K562 (cell line): ENCODE data around the gene DIAPH3. TPM values are rescaled to one million over a fixed set of nuclear protein-coding genes. Genes with fewer than 3 reads are reported as not detected.

ENCODE experiments used
- ATAC-seq: fragments of 200-7000 bp; cut with Tn5 transposase; 3 replicates; pipeline ENCODE4 v1.9.1; 2020; ENCODE audit warnings: moderate library complexity
- BruUV-seq: library from RNA; stranded (reverse); fragments of 400-500 nt; replicated peaks from 2 replicates; lab custom pipeline; 2021; lab: Mats Ljungman, UMichigan
- CTCF ChIA-PET: fragments of 300-600 bp; formaldehyde crosslinking; extraction: SDS; loops from one replicate; lab custom pipeline; 2021; ENCODE audit warnings: low intra/inter-chr PET ratio; lab: Yijun Ruan, JAX
- POLR2A ChIA-PET: fragments of 300-600, 350-650 bp; sonication (Branson Sonifier 250); formaldehyde crosslinking; extraction: SDS; loops from one replicate; lab custom pipeline; 2021; ENCODE audit warnings: antibody characterized with exemption, inconsistent platforms; lab: Yijun Ruan, JAX
- DNase-seq, 4 experiments: peaks; one replicate each; pipeline versions ENCODE4 v3.0.0 to v3.0.0-alpha.2; 2011 to 2018; ENCODE audit warnings: low spot score in 3 of 4, mixed read lengths in 3 of 4; ENCODE audit errors: extremely low read depth in 1 of 4
- FAIRE-seq: peaks from 2 replicates; lab custom pipeline; 2011; peaks lifted over from hg19 to GRCh38; lab: Jason Lieb, UNC
- H2AFZ ChIP-seq: 2 replicates; pipeline ENCODE4 v1.6.0; 2011; ENCODE audit warnings: low read depth, low read length, control low read depth, inconsistent platforms
- H3K27ac ChIP-seq: fragments of 200-600 bp; 3 replicates; pipeline ENCODE4 v1.8.0; 2011; ENCODE audit warnings: low read depth, mild to moderate bottlenecking, control low read depth, inconsistent platforms, low read length, moderate library complexity, mixed read lengths; ENCODE audit errors: extremely low read depth
- H3K27me3 ChIP-seq, 2 experiments: fragments of 300-600 bp in 1 of 2; 2 replicates in 1 of 2; 3 replicates in 1 of 2; pipeline versions ENCODE4 v1.6.0 to v1.8.0; 2011; ENCODE audit warnings: inconsistent platforms in 2 of 2, low read length in 2 of 2, mild to moderate bottlenecking in 1 of 2, mixed read lengths in 1 of 2, moderate library complexity in 1 of 2; ENCODE audit not compliant: control insufficient read depth in 2 of 2, insufficient read depth in 2 of 2
- H3K36me3 ChIP-seq: fragments of 300-600 bp; 3 replicates; pipeline ENCODE4 v1.8.0; 2011; ENCODE audit warnings: mild to moderate bottlenecking, low read length, inconsistent platforms; ENCODE audit not compliant: control insufficient read depth, insufficient read depth
- H3K4me1 ChIP-seq, 2 experiments: fragments of 200-600 bp in 1 of 2; replicated peaks in 1 of 2; 2 replicates in 1 of 2; 3 replicates in 1 of 2; pipeline versions ENCODE4 v1.5.1 to v1.8.0; 2011; ENCODE audit warnings: inconsistent platforms in 2 of 2, low read length in 2 of 2, mild to moderate bottlenecking in 1 of 2, mixed read lengths in 1 of 2, moderate library complexity in 1 of 2; ENCODE audit not compliant: control insufficient read depth in 2 of 2, insufficient read depth in 2 of 2
- H3K4me2 ChIP-seq: 2 replicates; pipeline ENCODE4 v1.6.1; 2011; ENCODE audit warnings: low read length, control low read depth, inconsistent platforms, mixed read lengths; ENCODE audit not compliant: insufficient read depth
- H3K4me3 ChIP-seq: fragments of 200-600 bp; sonication (generic), shearing (Covaris generic); 2 replicates; pipeline ENCODE4 v1.5.1; 2016; ENCODE audit warnings: control low read depth, inconsistent platforms
- H3K79me2 ChIP-seq: fragments of 200-600 bp; 3 replicates; pipeline ENCODE4 v1.8.0; 2011; ENCODE audit warnings: low read length, inconsistent platforms; ENCODE audit not compliant: control insufficient read depth, insufficient read depth
- H3K9ac ChIP-seq, 2 experiments: 2 replicates each; pipeline versions ENCODE4 v1.6.0 to v1.6.1; 2011; ENCODE audit warnings: low read depth in 2 of 2, low read length in 2 of 2, control low read depth in 1 of 2, inconsistent platforms in 1 of 2, mild to moderate bottlenecking in 1 of 2, mixed read lengths in 1 of 2; ENCODE audit not compliant: insufficient read depth in 1 of 2
- H3K9me1 ChIP-seq: one replicate; pipeline ENCODE4 v1.6.0; 2011; ENCODE audit warnings: inconsistent platforms, mild to moderate bottlenecking, low read length, moderate library complexity; ENCODE audit not compliant: control insufficient read depth, insufficient read depth
- H3K9me3 ChIP-seq: replicated peaks from 2 replicates; pipeline ENCODE4 v1.5.1; 2011; ENCODE audit warnings: low read depth, low read length, inconsistent platforms; ENCODE audit not compliant: control insufficient read depth, insufficient read depth
- H4K20me1 ChIP-seq: replicated peaks from 2 replicates; pipeline ENCODE4 v1.6.1; 2011; ENCODE audit warnings: low read length, inconsistent platforms, mixed read lengths; ENCODE audit not compliant: control insufficient read depth, insufficient read depth
- CEBPB ChIP-seq: fragments of 450-650 bp; IDR thresholded peaks from 2 replicates; pipeline ENCODE4 v1.6.1; 2016; ENCODE audit warnings: missing genetic modification characterization, missing compliant biosample characterization
- GTF2A2 ChIP-seq: IDR thresholded peaks from 2 replicates; pipeline ENCODE4 v1.6.1; 2016; ENCODE audit warnings: mild to moderate bottlenecking, missing genetic modification characterization, missing compliant biosample characterization
- HINFP ChIP-seq: fragments of 450-650 bp; conservative IDR thresholded peaks from 2 replicates; pipeline ENCODE4 v1.6.1; 2016; ENCODE audit warnings: missing genetic modification characterization, low read depth, mild to moderate bottlenecking, control low read depth, missing compliant biosample characterization
- ILK ChIP-seq: fragments of 450-650 bp; IDR thresholded peaks from 2 replicates; pipeline ENCODE4 v1.6.1; 2016; ENCODE audit warnings: missing genetic modification characterization, low read depth, mild to moderate bottlenecking, missing compliant biosample characterization, moderate library complexity, borderline replicate concordance
- MAFK ChIP-seq: IDR thresholded peaks from 2 replicates; pipeline ENCODE4 v1.6.1; 2011; ENCODE audit warnings: low read length, improper control_type of control experiment
- PBX2 ChIP-seq, 2 experiments: IDR thresholded peaks in 1 of 2; conservative IDR thresholded peaks in 1 of 2; 2 replicates each; pipeline ENCODE4 v1.6.1; 2016; ENCODE audit warnings: low read depth in 2 of 2, mild to moderate bottlenecking in 1 of 2, missing compliant biosample characterization in 1 of 2, missing genetic modification characterization in 1 of 2, moderate library complexity in 1 of 2
- PKNOX1 ChIP-seq: fragments of 450-650 bp; IDR thresholded peaks from 2 replicates; pipeline ENCODE4 v1.6.1; 2016
- RBBP5 ChIP-seq: fragments of 200-600 bp; sonication (generic); IDR thresholded peaks from 2 replicates; pipeline ENCODE4 v1.6.1; 2012; ENCODE audit warnings: borderline replicate concordance, mild to moderate bottlenecking, low read length, control low read depth, inconsistent platforms; ENCODE audit not compliant: insufficient read depth, poor library complexity, severe bottlenecking
- RBM22 ChIP-seq: fragments of 200-400 bp; formaldehyde crosslinking; IDR thresholded peaks from 2 replicates; pipeline ENCODE4 v1.6.1; 2018; ENCODE audit warnings: low read length, low read depth; ENCODE audit not compliant: poor library complexity, severe bottlenecking
- ZC3H8 ChIP-seq: fragments of 450-650 bp; IDR thresholded peaks from 2 replicates; pipeline ENCODE4 v1.6.1; 2017
- ZNF347 ChIP-seq: fragments of 450-650 bp; formaldehyde crosslinking; IDR thresholded peaks from 2 replicates; pipeline ENCODE4 v1.4.0; 2020; ENCODE audit warnings: low read depth, mild to moderate bottlenecking, moderate library complexity
- ZNF512 ChIP-seq: IDR thresholded peaks from 2 replicates; pipeline ENCODE4 v1.6.1; 2016; ENCODE audit warnings: missing genetic modification characterization, missing compliant biosample characterization
- whole genome bisulfite sequencing: fragments of 100-300 bp; shearing (Covaris generic); methylation state at CpG from one replicate; pipeline ENCODE4 v1.1.6; 2016; ENCODE audit warnings: low coverage, mixed read lengths; ENCODE audit not compliant: insufficient coverage; ENCODE audit errors: missing lambda C conversion rate; 5-methylcytosine and 5-hydroxymethylcytosine counted together
- in situ Hi-C: fragments of 300-500 bp; cut with MboI; formaldehyde crosslinking; loops from 4 replicates; pipeline ENCODE4 v1.15.0; 2018; ENCODE audit warnings: inconsistent platforms, mixed read lengths
- intact Hi-C: fragments of 100-400 bp; cut with micrococcal nuclease; formaldehyde crosslinking; loops from 2 replicates; pipeline ENCODE4 v1.14.2; 2022
- polyA plus RNA-seq, 8 experiments: library from polyadenylated mRNA; depleted of rRNA in 4 of 8; stranded (reverse) in 5 of 8; unstranded in 3 of 8; fragments of >200 nt; fragmentation: Nextera tagmentation in 2 of 8; fragmentation: Illumina TruSeq in 1 of 8; extraction: Ambion mirVana in 2 of 8; extraction: Trizol in 1 of 8; gene quantifications; 2 replicates each; pipeline versions ENCODE4 v1.2.1 to v1.2.3, GENCODE V29; 2011 to 2014; ENCODE audit warnings: inconsistent platforms in 1 of 8, missing spikeins in 1 of 8
- total RNA-seq, 7 experiments: library from RNA; depleted of rRNA in 6 of 7; stranded (reverse); fragments of >200 nt in 6 of 7; fragmentation: Illumina TruSeq in 2 of 7; extraction: Trizol in 2 of 7; gene quantifications; 2 replicates each; pipeline versions ENCODE4 v1.2.1 to v1.2.3, GENCODE V29; 2011 to 2021; ENCODE audit warnings: low replicate concordance in 1 of 7

DIAPH3 gene
- total and polyA plus RNA-seq, 9 of the 15 experiments (the other 6 are each of a cell fraction or from before 2014, with no cell fraction given), result 9.0 to 18.7 (median 14.7) TPM

GRCh38 chr13:59658738-59659330 is 504.9 kb downstream of the DIAPH3 start:
- no peak for DNase-seq
- no peak for FAIRE-seq
- H3K27ac ChIP-seq, result no peak overlapping the region
- no peak overlapping the region for H3K9ac ChIP-seq
- H3K36me3 ChIP-seq, result no peaks in the 10 kb centered on the region
- no peak overlapping the region for H3K4me2 ChIP-seq
- no peaks in the 10 kb centered on the region for H4K20me1 ChIP-seq
- ATAC-seq, result no peak
- H3K27me3 ChIP-seq, result peaks cover 2 to 21% of the 10 kb centered on the region in 2 experiments; a peak in 3 of 5 replicates
- no peaks in the 10 kb centered on the region for H3K4me1 ChIP-seq
- BruUV-seq, result no TSS peak
- no peaks in the 10 kb centered on the region for H3K79me2 ChIP-seq
- TF ChIP-seq RBM22, result no peak
- TF ChIP-seq MAFK, result no peak
- TF ChIP-seq CEBPB (tag), result no peak
- TF ChIP-seq ZNF512, result no peak
- no peak for TF ChIP-seq ILK (tag)
- TF ChIP-seq PKNOX1, result no peak
- no peak for TF ChIP-seq ZNF347
- no peak for TF ChIP-seq HINFP (tag)
- no peak for TF ChIP-seq GTF2A2 (tag)
- TF ChIP-seq PBX2 (CRISPR knock-in tag; IDR thresholded peaks at IDR 0.05; ENCODE audit: low read depth), result no peak
- no peak for TF ChIP-seq PBX2 (tag; conservative IDR thresholded peaks at IDR 0.05; ENCODE audit: low read depth)
- TF ChIP-seq ZC3H8, result no peak
- TF ChIP-seq RBBP5, result no peak
- H3K4me3 ChIP-seq, result no peak overlapping the region
- in situ Hi-C loops (no loop called here), intact Hi-C loops (no loop called here)
- CTCF ChIA-PET, result no interaction called here
- WGBS, result 0% methylated on average over 4 of the region's 6 CpGs
- H2AFZ ChIP-seq, result no peak overlapping the region
- no peaks in the 10 kb centered on the region for H3K9me1 ChIP-seq
- no peaks in the 10 kb centered on the region for H3K9me3 ChIP-seq
- POLR2A ChIA-PET, result no interaction called here
